ENCODE data around the gene GAS2L2. TPM values are rescaled to one million over a fixed set of nuclear protein-coding genes. Genes with fewer than 3 reads are reported as not detected.

Gene GAS2L2
- total and polyA plus RNA-seq, 2 donors (not counting 1 experiment from before 2014, with no cell fraction given) = 0.09 to 0.17 TPM

- no peak overlapping the region for H3K4me2 ChIP-seq (replicated peaks; ENCODE audit: low read depth, low read length, poor library complexity, severe bottlenecking)
- H3K36me3 ChIP-seq (replicated peaks in 1 of 2; ENCODE audit: control extremely low read depth in 1 of 2, control insufficient read depth in 1 of 2, extremely low read depth in 1 of 2, insufficient read depth in 2 of 2, low read length in 1 of 2) = peaks cover 7 to 32% of the 10 kb centered on the region in 2 experiments
- H3K4me1 ChIP-seq (ENCODE audit: control insufficient read depth in 2 of 2, insufficient read depth in 2 of 2, low read length in 2 of 2) = peaks cover 9 to 11% of the 10 kb centered on the region in 2 donors
- H3K27me3 ChIP-seq (replicated peaks in 1 of 4; ENCODE audit: control extremely low read depth in 1 of 4, control insufficient read depth in 3 of 4, insufficient read depth in 4 of 4, low read length in 3 of 4) = peaks cover 0 to 12% (median 0%) of the 10 kb centered on the region in 4 experiments
- no peak overlapping the region for H3K4me3 ChIP-seq (ENCODE audit: control extremely low read depth in 1 of 5, extremely low read depth in 1 of 5, insufficient read depth in 1 of 5, low read depth in 2 of 5, low read length in 4 of 5)
- Mint-ChIP-seq H3K27me3 (peaks cover 11% of the 10 kb centered on the region), H3K4me1 (peaks cover 15% of the 10 kb centered on the region), H3K9me3 (ENCODE audit: insufficient read depth) (no peaks in the 10 kb centered on the region), H3K27ac (no peak overlapping the region), H3K4me3 (no peak overlapping the region)
- no peak for DNase-seq
- no peak overlapping the region for H3K27ac ChIP-seq (ENCODE audit: low read length in 2 of 2)
- no peak for ATAC-seq (ENCODE audit: low read depth)
- no peaks in the 10 kb centered on the region for H3K9me3 ChIP-seq (ENCODE audit: control extremely low read depth in 1 of 3, control insufficient read depth in 2 of 3, insufficient read depth in 1 of 3, low read length in 2 of 3)
- no peak overlapping the region for H3K9ac ChIP-seq (ENCODE audit: low read length)
- H2AFZ ChIP-seq (ENCODE audit: insufficient read depth, low read depth, low read length, poor library complexity, severe bottlenecking) = no peak overlapping the region
- ChIA-PET CTCF (interaction anchor here (1.2 kb wide), 1 partner anchor 11 kb away, joined by 3 read pairs; no protein-coding TSS in a partner anchor), POLR2A (no interaction called here)
- no peak for TF ChIP-seq EZH2 (IDR thresholded peaks at IDR 0.05; ENCODE audit: borderline replicate concordance, insufficient read depth, low read depth, low read length, poor library complexity, severe bottlenecking)
- TF ChIP-seq, protein P1, sequence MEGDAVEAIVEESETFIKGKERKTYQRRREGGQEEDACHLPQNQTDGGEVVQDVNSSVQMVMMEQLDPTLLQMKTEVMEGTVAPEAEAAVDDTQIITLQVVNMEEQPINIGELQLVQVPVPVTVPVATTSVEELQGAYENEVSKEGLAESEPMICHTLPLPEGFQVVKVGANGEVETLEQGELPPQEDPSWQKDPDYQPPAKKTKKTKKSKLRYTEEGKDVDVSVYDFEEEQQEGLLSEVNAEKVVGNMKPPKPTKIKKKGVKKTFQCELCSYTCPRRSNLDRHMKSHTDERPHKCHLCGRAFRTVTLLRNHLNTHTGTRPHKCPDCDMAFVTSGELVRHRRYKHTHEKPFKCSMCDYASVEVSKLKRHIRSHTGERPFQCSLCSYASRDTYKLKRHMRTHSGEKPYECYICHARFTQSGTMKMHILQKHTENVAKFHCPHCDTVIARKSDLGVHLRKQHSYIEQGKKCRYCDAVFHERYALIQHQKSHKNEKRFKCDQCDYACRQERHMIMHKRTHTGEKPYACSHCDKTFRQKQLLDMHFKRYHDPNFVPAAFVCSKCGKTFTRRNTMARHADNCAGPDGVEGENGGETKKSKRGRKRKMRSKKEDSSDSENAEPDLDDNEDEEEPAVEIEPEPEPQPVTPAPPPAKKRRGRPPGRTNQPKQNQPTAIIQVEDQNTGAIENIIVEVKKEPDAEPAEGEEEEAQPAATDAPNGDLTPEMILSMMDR (IDR thresholded peaks at IDR 0.05) = no peak
- intact Hi-C loops (cut with micrococcal nuclease) = no loop called here
- WGBS (ENCODE audit: insufficient coverage) = 92% methylated on average over 2 of the region's 3 CpGs
- H3K79me2 ChIP-seq (ENCODE audit: control insufficient read depth, insufficient read depth, low read length) = no peaks in the 10 kb centered on the region
- no peaks in the 10 kb centered on the region for H4K20me1 ChIP-seq (ENCODE audit: control insufficient read depth, insufficient read depth, low read length, poor library complexity, severe bottlenecking)
Observed at GRCh38 chr17:35728551-35728950, 24.5 kb downstream of the GAS2L2 start.

DNA sequence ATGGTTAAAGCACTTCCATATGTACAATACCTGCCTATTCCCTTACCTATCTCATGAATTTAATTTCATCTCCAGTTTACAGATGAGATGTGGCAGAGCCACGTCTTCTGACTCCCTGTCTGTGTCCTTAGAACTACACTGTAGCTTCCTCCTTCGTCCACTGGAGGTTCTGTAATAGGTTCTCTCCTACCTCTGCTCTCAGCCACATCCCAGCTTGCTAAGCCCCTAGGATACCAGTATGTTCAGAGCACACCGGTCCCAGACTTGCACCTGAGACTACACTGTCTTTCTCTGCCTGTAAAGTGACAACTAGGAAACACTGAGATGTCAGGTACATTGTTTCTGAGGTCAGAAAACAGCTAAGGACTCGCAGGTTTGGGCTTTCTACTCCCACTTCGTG, 25.4 kb downstream of the GAS2L2 start:
- ChIA-PET POLR2A (no interaction called here), CTCF (interaction anchor here (0.8 to 1.2 kb wide), 3 partner anchors 12 to 36 kb away, joined by 3 to 4 read pairs (median 3); no protein-coding TSS in a partner anchor)
- Histone ChIP-seq H3K27me3 (replicated peaks in 1 of 4; ENCODE audit: control extremely low read depth in 1 of 4, control insufficient read depth in 3 of 4, insufficient read depth in 4 of 4, low read length in 3 of 4) (peaks cover 0 to 12% (median 0%) of the 10 kb centered on the region in 4 experiments), H3K79me2 (ENCODE audit: control insufficient read depth, insufficient read depth, low read length) (no peaks in the 10 kb centered on the region), H3K27ac (ENCODE audit: low read length in 2 of 2) (no peak overlapping the region), H3K4me3 (ENCODE audit: control extremely low read depth in 1 of 5, extremely low read depth in 1 of 5, insufficient read depth in 1 of 5, low read depth in 2 of 5, low read length in 4 of 5) (no peak overlapping the region), H3K4me2 (replicated peaks; ENCODE audit: low read depth, low read length, poor library complexity, severe bottlenecking) (no peak overlapping the region), H3K36me3 (replicated peaks in 1 of 2; ENCODE audit: control extremely low read depth in 1 of 2, control insufficient read depth in 1 of 2, extremely low read depth in 1 of 2, insufficient read depth in 2 of 2, low read length in 1 of 2) (peaks cover 10 to 40% of the 10 kb centered on the region in 2 experiments), H2AFZ (ENCODE audit: insufficient read depth, low read depth, low read length, poor library complexity, severe bottlenecking) (no peak overlapping the region), H3K9ac (ENCODE audit: low read length) (no peak overlapping the region), H3K4me1 (ENCODE audit: control insufficient read depth in 2 of 2, insufficient read depth in 2 of 2, low read length in 2 of 2) (peaks cover 9 to 11% of the 10 kb centered on the region in 2 donors), H4K20me1 (ENCODE audit: control insufficient read depth, insufficient read depth, low read length, poor library complexity, severe bottlenecking) (no peaks in the 10 kb centered on the region), H3K9me3 (ENCODE audit: control extremely low read depth in 1 of 3, control insufficient read depth in 2 of 3, insufficient read depth in 1 of 3, low read length in 2 of 3) (no peaks in the 10 kb centered on the region)
- no peak for ATAC-seq (ENCODE audit: low read depth)
- 98% methylated on average over 5 of the region's 5 CpGs for WGBS (ENCODE audit: insufficient coverage)
- DNase-seq = no peak
- Mint-ChIP-seq H3K4me1 (peaks cover 15% of the 10 kb centered on the region), H3K27ac (no peak overlapping the region), H3K4me3 (no peak overlapping the region), H3K9me3 (ENCODE audit: insufficient read depth) (no peaks in the 10 kb centered on the region), H3K27me3 (peaks cover 11% of the 10 kb centered on the region)
- intact Hi-C loops (cut with micrococcal nuclease) = no loop called here
- no peak for TF ChIP-seq EZH2 (IDR thresholded peaks at IDR 0.05; ENCODE audit: borderline replicate concordance, insufficient read depth, low read depth, low read length, poor library complexity, severe bottlenecking)
- TF ChIP-seq, protein P1 (IDR thresholded peaks at IDR 0.05) = no peak
